Smooth muscle cell (in vitro differentiated cells): ENCODE results near the gene GLYATL1. TPM values are rescaled to one million over a fixed set of nuclear protein-coding genes. Genes with fewer than 3 reads are reported as not detected.
"Not testable (repeated sequence)": the region's sequence is repeated elsewhere in the genome, so short reads cannot be mapped to it uniquely, and the experiment has no call there.

ENCODE experiments used
- DNase-seq: peaks from one replicate; lab custom pipeline; 2025; ENCODE audit not compliant: unreplicated experiment; lab: John Stamatoyannopoulos, UW
- H2AFZ ChIP-seq: fragments of 200-600 bp; sonication (generic); 2 replicates; pipeline ENCODE4 v1.6.0; 2016; ENCODE audit warnings: antibody characterized with exemption, low read depth, mild to moderate bottlenecking
- H3F3A ChIP-seq: fragments of 200-600 bp; sonication (generic); 2 replicates; pipeline ENCODE4 v1.6.0; 2017; ENCODE audit warnings: antibody characterized with exemption, low read depth
- H3K27ac ChIP-seq: fragments of 200-600 bp; sonication (generic); 2 replicates; pipeline ENCODE4 v1.5.1; 2016; ENCODE audit warnings: low read depth, mild to moderate bottlenecking
- H3K27me3 ChIP-seq: fragments of 200-600 bp; sonication (generic); 2 replicates; pipeline ENCODE4 v1.6.1; 2016; ENCODE audit warnings: low read depth, mild to moderate bottlenecking
- H3K36me3 ChIP-seq: fragments of 200-600 bp; sonication (generic); 2 replicates; pipeline ENCODE4 v1.5.1; 2016; ENCODE audit warnings: low read depth
- H3K4me1 ChIP-seq: fragments of 200-600 bp; sonication (generic); 2 replicates; pipeline ENCODE4 v1.5.1; 2016; ENCODE audit warnings: low read depth
- H3K4me2 ChIP-seq: fragments of 200-600 bp; sonication (generic); 2 replicates; pipeline ENCODE4 v1.6.0; 2016; ENCODE audit warnings: mild to moderate bottlenecking
- H3K4me3 ChIP-seq: fragments of 200-600 bp; sonication (generic); 2 replicates; pipeline ENCODE4 v1.5.1; 2016; ENCODE audit warnings: mild to moderate bottlenecking
- H3K79me2 ChIP-seq: fragments of 200-600 bp; sonication (generic); 2 replicates; pipeline ENCODE4 v1.6.0; 2016; ENCODE audit warnings: low read depth, mild to moderate bottlenecking
- H3K9ac ChIP-seq: fragments of 200-600 bp; sonication (generic); 2 replicates; pipeline ENCODE4 v1.6.0; 2016; ENCODE audit warnings: low read depth
- H3K9me3 ChIP-seq: fragments of 200-600 bp; sonication (generic); replicated peaks from 2 replicates; pipeline ENCODE4 v1.5.1; 2016; ENCODE audit warnings: low read depth
- H4K20me1 ChIP-seq: fragments of 200-600 bp; sonication (generic); 2 replicates; pipeline ENCODE4 v1.6.0; 2016; ENCODE audit warnings: low read depth
- WGBS: methylation state at CpG from one replicate; pipeline ENCODE4 v1.1.7; 2016; ENCODE audit warnings: low lambda C conversion rate; 5-methylcytosine and 5-hydroxymethylcytosine counted together
- polyA plus RNA-seq: library from polyadenylated mRNA; unstranded; fragments of >200 nt; fragmentation: Nextera tagmentation; extraction: Ambion mirVana; gene quantifications from 2 replicates; pipeline ENCODE4 v1.2.1, GENCODE V29; 2016
- total RNA-seq: library from RNA; depleted of rRNA; stranded (reverse); fragments of >200 nt; gene quantifications from 2 replicates; pipeline ENCODE4 v1.2.3, GENCODE V29; 2014
- TF ChIP-seq, protein P1 (sequence below): fragments of 200-600 bp; sonication (generic); IDR thresholded peaks from 2 replicates; pipeline ENCODE4 v1.5.1; 2017; ENCODE audit warnings: borderline replicate concordance, mild to moderate bottlenecking, antibody characterized with exemption; ENCODE audit not compliant: insufficient read depth, poor library complexity, severe bottlenecking

The GLYATL1 gene
- total and polyA plus RNA-seq, 2 experiments from 2014 or later: not detected

DNA sequence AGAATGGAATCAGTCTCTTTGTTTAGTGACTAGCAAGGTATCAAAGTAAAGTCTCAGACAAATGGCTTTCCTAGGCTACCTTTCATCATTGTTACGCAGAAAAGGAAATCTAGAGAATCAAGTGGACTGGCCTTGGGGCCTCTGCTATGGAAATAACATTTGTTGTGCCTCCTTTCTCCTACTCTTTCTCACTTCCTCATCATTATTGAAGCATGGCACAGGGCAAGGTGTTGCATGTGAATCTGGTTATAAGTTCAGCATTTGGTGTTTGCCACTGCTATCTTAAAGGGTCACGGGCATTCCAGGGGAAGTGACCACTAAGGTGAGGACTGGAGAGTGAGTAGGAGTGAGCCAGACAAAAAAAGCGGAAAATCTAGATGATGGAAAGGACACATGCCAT, 54.9 kb downstream of the GLYATL1 start:
- Histone ChIP-seq H3K9me3 (no peaks in the 10 kb centered on the region), H3K4me3 (no peak overlapping the region), H4K20me1 (no peaks in the 10 kb centered on the region), H3K79me2 (no peaks in the 10 kb centered on the region), H3K9ac (no peak overlapping the region), H3K27ac (no peak overlapping the region), H3K36me3 (no peaks in the 10 kb centered on the region), H3K27me3 (no peaks in the 10 kb centered on the region), H3K4me2 (no peak overlapping the region), H3F3A (no peaks in the 10 kb centered on the region), H2AFZ (no peak overlapping the region), H3K4me1 (no peaks in the 10 kb centered on the region)
- WGBS: 96% methylated on average over 3 of the region's 3 CpGs
- TF ChIP-seq, protein P1, sequence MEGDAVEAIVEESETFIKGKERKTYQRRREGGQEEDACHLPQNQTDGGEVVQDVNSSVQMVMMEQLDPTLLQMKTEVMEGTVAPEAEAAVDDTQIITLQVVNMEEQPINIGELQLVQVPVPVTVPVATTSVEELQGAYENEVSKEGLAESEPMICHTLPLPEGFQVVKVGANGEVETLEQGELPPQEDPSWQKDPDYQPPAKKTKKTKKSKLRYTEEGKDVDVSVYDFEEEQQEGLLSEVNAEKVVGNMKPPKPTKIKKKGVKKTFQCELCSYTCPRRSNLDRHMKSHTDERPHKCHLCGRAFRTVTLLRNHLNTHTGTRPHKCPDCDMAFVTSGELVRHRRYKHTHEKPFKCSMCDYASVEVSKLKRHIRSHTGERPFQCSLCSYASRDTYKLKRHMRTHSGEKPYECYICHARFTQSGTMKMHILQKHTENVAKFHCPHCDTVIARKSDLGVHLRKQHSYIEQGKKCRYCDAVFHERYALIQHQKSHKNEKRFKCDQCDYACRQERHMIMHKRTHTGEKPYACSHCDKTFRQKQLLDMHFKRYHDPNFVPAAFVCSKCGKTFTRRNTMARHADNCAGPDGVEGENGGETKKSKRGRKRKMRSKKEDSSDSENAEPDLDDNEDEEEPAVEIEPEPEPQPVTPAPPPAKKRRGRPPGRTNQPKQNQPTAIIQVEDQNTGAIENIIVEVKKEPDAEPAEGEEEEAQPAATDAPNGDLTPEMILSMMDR: no peak
- no peak for DNase-seq

DNA sequence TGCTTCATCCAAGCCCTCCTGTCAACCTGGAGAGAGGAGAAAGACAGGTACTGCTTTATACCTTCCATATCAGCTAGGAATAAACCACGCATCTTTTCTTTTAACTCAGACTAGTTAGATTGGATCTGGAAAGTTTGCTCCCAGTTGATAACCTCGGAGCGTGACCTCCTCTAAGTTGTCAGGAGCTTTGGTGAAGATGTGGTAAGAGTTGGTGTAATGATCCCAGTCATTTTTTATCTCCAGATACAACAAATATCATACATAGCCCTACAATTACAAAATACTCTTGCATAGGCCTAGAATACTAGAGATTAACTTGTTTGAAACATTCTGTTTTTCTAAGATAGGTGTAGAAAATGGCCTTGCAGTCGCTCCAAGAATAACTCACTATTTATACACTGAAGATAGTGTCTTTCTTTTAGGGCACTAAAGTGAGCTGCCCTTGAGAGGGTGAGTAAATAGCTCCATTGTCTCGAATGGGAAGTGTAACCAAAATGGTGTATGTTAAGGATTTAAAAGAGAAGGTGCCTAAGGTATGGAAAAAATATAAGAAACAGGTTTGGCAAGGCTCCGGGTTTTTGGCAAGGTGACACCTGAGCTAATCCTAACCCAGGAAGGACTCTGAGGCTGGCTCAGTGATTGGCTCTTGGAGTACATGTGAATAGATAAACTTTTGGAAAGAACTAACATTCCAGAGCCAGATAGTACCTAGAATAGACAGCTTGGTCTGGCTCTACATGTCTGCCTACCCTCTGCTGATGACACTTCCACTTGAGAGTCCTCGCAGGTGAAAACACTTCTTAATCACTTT, 59.4 kb downstream of the GLYATL1 start:
- no peak overlapping the region for H3K4me2 ChIP-seq
- H3K9ac ChIP-seq: no peak overlapping the region
- H3K4me1 ChIP-seq: no peaks in the 10 kb centered on the region
- no peak for DNase-seq
- H3K79me2 ChIP-seq: no peaks in the 10 kb centered on the region
- 88% methylated on average over 7 of the region's 7 CpGs for WGBS
- H3K27ac ChIP-seq: no peak overlapping the region
- H2AFZ ChIP-seq: no peak overlapping the region
- no peaks in the 10 kb centered on the region for H3K36me3 ChIP-seq
- H3K9me3 ChIP-seq: no peaks in the 10 kb centered on the region
- no peaks in the 10 kb centered on the region for H3F3A ChIP-seq
- no peak overlapping the region for H3K4me3 ChIP-seq
- TF ChIP-seq, protein P1: no peak
- H4K20me1 ChIP-seq: no peaks in the 10 kb centered on the region
- no peaks in the 10 kb centered on the region for H3K27me3 ChIP-seq

DNA sequence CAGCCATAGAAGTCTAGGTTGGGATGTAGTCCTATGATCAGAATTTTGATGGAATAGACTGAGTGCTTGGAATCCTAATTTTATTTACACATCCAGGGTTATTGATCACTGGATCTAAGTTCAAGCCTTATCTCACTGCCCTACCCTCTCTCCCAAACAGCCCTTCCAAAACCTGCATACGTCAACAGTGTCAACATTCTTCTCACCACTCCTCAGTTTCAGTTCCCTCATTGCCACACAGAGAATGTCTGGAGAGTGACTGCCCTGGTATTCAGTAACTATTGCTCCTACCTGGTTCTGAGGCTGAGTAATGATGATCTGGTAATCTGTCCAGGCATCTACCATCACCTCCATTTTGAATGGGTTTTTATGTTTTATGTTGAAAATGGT, 60.0 kb downstream of the GLYATL1 start:
- no peak for DNase-seq
- H3K9ac ChIP-seq: no peak overlapping the region
- no peak overlapping the region for H3K4me2 ChIP-seq
- WGBS: 84% methylated on average over 1 of the region's 1 CpG
- H4K20me1 ChIP-seq: no peaks in the 10 kb centered on the region
- no peaks in the 10 kb centered on the region for H3K4me1 ChIP-seq
- no peak overlapping the region for H3K4me3 ChIP-seq
- H3K27ac ChIP-seq: no peak overlapping the region
- no peak overlapping the region for H2AFZ ChIP-seq
- H3F3A ChIP-seq: no peaks in the 10 kb centered on the region
- no peaks in the 10 kb centered on the region for H3K27me3 ChIP-seq
- H3K36me3 ChIP-seq: no peaks in the 10 kb centered on the region
- TF ChIP-seq, protein P1: no peak
- no peaks in the 10 kb centered on the region for H3K9me3 ChIP-seq
- no peaks in the 10 kb centered on the region for H3K79me2 ChIP-seq

DNA sequence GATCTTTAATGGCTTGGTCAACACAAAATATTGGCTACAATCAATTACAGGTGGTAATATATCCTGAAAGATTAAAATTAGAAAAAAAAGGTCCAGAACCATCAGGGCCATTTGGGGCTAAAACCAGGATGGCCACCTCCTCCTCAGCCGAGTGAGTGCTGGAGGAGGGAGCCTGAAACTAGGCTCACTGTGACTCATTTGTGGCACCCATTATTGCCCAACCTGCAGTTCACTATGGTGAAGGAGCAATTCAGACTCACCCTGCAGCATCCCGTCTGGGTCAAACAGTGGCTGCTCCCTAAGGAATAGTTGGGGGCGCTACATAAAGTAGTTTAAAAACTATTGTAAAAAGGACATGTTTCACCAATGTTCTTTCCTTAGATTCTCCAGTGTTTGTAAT, 60.7 kb downstream of the GLYATL1 start:
- TF ChIP-seq, protein P1: no peak
- no peak overlapping the region for H3K4me2 ChIP-seq
- H3K9ac ChIP-seq: no peak overlapping the region
- H2AFZ ChIP-seq: no peak overlapping the region
- WGBS: 59% methylated on average over 3 of the region's 3 CpGs
- no peak for DNase-seq
- no peaks in the 10 kb centered on the region for H3K36me3 ChIP-seq
- H3F3A ChIP-seq: no peaks in the 10 kb centered on the region
- no peaks in the 10 kb centered on the region for H3K4me1 ChIP-seq
- no peaks in the 10 kb centered on the region for H3K27me3 ChIP-seq
- no peaks in the 10 kb centered on the region for H3K79me2 ChIP-seq
- H3K4me3 ChIP-seq: no peak overlapping the region
- no peaks in the 10 kb centered on the region for H4K20me1 ChIP-seq
- no peak overlapping the region for H3K27ac ChIP-seq
- no peaks in the 10 kb centered on the region for H3K9me3 ChIP-seq

DNA sequence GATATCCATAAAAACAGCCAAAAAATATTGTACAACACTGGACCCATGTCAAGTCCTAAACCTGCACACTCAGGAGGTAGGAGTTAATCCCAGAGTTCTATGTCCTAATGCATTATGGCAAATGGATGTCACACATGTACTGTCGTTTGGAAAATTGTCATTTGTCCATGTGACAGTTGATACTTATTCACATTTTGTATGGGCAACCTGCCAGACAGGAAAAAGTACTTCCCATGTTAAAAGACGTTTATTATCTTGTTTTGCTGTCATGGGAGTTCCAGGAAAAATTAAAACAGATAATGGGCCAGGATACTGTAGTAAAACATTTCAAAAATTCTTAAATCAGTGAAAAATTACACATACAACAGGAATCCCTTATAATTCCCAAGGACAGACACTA, 62.7 kb downstream of the GLYATL1 start:
- WGBS: 60% methylated on average over 2 of the region's 2 CpGs
- H3K36me3 ChIP-seq, H3K4me2 ChIP-seq, H3K4me1 ChIP-seq, H3F3A ChIP-seq, H3K27ac ChIP-seq, H2AFZ ChIP-seq, DNase-seq, H3K9ac ChIP-seq, H3K27me3 ChIP-seq, H3K9me3 ChIP-seq, H3K79me2 ChIP-seq, H4K20me1 ChIP-seq, H3K4me3 ChIP-seq: not testable (repeated sequence)
